ENCODE measurements around the gene PCGF6.
"Not testable (repeated sequence)": the region's sequence is repeated elsewhere in the genome, so short reads cannot be mapped to it uniquely, and the experiment has no call there.

Gene PCGF6

GRCh38 chr10:103262229-103262628, 88.7 kb downstream of the PCGF6 start:
- no peak overlapping the region for H3K18ac ChIP-seq (ENCODE audit: low read depth in 1 of 2, low read length in 2 of 2)
- H3K4me3 ChIP-seq (ENCODE audit: insufficient read depth in 1 of 2, low read depth in 1 of 2, low read length in 2 of 2) = no peak overlapping the region
- H3K14ac ChIP-seq (ENCODE audit: low read length in 2 of 2) = no peak overlapping the region
- WGBS = 72% methylated on average over 1 of the region's 3 CpGs
- H2BK5ac ChIP-seq (ENCODE audit: low read depth, low read length, poor library complexity, severe bottlenecking) = no peak overlapping the region
- H3K36me3 ChIP-seq (ENCODE audit: control insufficient read depth in 1 of 2, insufficient read depth in 2 of 2, low read depth in 1 of 2, low read length in 2 of 2) = no peaks in the 10 kb centered on the region
- no peak overlapping the region for H2BK15ac ChIP-seq (ENCODE audit: low read depth, poor library complexity, severe bottlenecking)
- peaks cover 17 to 51% of the 10 kb centered on the region in 2 experiments for H3K27me3 ChIP-seq (ENCODE audit: control insufficient read depth in 1 of 2, insufficient read depth in 1 of 2, low read length in 2 of 2)
- peaks cover 10% of the 10 kb centered on the region for H3K9me3 ChIP-seq (ENCODE audit: control insufficient read depth, low read length)
- no peak overlapping the region for H3K9ac ChIP-seq (ENCODE audit: low read length)
- H2AK5ac ChIP-seq (ENCODE audit: low read length, severe bottlenecking) = no peak overlapping the region
- H3K79me1 ChIP-seq (replicated peaks; ENCODE audit: low read length, poor library complexity, severe bottlenecking) = no peaks in the 10 kb centered on the region
- no peak overlapping the region for H3K23ac ChIP-seq (ENCODE audit: low read length in 2 of 2)
- H3K4me2 ChIP-seq (ENCODE audit: low read length, poor library complexity, severe bottlenecking) = no peak overlapping the region
- no peak overlapping the region for H2BK12ac ChIP-seq (ENCODE audit: low read length in 2 of 2)
- DNase-seq = no peak
- H2BK120ac ChIP-seq (ENCODE audit: low read depth, low read length) = no peak overlapping the region
- H2AFZ ChIP-seq (ENCODE audit: low read depth, low read length) = no peak overlapping the region
- no peak overlapping the region for H3K4ac ChIP-seq (ENCODE audit: low read depth in 1 of 2, low read length in 2 of 2)
- H3K27ac ChIP-seq (ENCODE audit: low read length, poor library complexity, severe bottlenecking) = no peak overlapping the region
- H3K4me1 ChIP-seq (ENCODE audit: control insufficient read depth, insufficient read depth, low read depth, low read length) = no peaks in the 10 kb centered on the region
- H4K91ac ChIP-seq (ENCODE audit: low read length) = no peak overlapping the region
- no peak overlapping the region for H4K8ac ChIP-seq (ENCODE audit: low read length)

GRCh38 chr10:103259989-103260388, 91.0 kb downstream of the PCGF6 start:
- Histone ChIP-seq H4K8ac (ENCODE audit: low read length) (no peak overlapping the region), H2BK12ac (ENCODE audit: low read length in 2 of 2) (no peak overlapping the region), H3K4me3 (ENCODE audit: insufficient read depth in 1 of 2, low read depth in 1 of 2, low read length in 2 of 2) (no peak overlapping the region), H3K4me2 (ENCODE audit: low read length, poor library complexity, severe bottlenecking) (no peak overlapping the region), H3K27ac (ENCODE audit: low read length, poor library complexity, severe bottlenecking) (no peak overlapping the region), H3K79me1 (replicated peaks; ENCODE audit: low read length, poor library complexity, severe bottlenecking) (no peaks in the 10 kb centered on the region), H3K4me1 (ENCODE audit: control insufficient read depth, insufficient read depth, low read depth, low read length) (no peaks in the 10 kb centered on the region), H4K91ac (ENCODE audit: low read length) (no peak overlapping the region), H3K27me3 (ENCODE audit: control insufficient read depth in 1 of 2, insufficient read depth in 1 of 2, low read length in 2 of 2) (peaks cover 8 to 33% of the 10 kb centered on the region in 2 experiments), H3K18ac (ENCODE audit: low read depth in 1 of 2, low read length in 2 of 2) (no peak overlapping the region), H3K9ac (ENCODE audit: low read length) (no peak overlapping the region), H3K9me3 (ENCODE audit: control insufficient read depth, low read length) (peaks cover 10% of the 10 kb centered on the region), H3K4ac (ENCODE audit: low read depth in 1 of 2, low read length in 2 of 2) (no peak overlapping the region), H3K14ac (ENCODE audit: low read length in 2 of 2) (no peak overlapping the region), H2AK5ac (ENCODE audit: low read length, severe bottlenecking) (no peak overlapping the region), H2AFZ (ENCODE audit: low read depth, low read length) (no peak overlapping the region), H2BK5ac (ENCODE audit: low read depth, low read length, poor library complexity, severe bottlenecking) (no peak overlapping the region), H3K23ac (ENCODE audit: low read length in 2 of 2) (no peak overlapping the region), H2BK120ac (ENCODE audit: low read depth, low read length) (no peak overlapping the region), H2BK15ac (ENCODE audit: low read depth, poor library complexity, severe bottlenecking) (no peak overlapping the region), H3K36me3 (ENCODE audit: control insufficient read depth in 1 of 2, insufficient read depth in 2 of 2, low read depth in 1 of 2, low read length in 2 of 2) (no peaks in the 10 kb centered on the region)
- 91% methylated on average over 5 of the region's 5 CpGs for WGBS
- no peak for DNase-seq

GRCh38 chr10:103258928-103259327, 92.0 kb downstream of the PCGF6 start:
- H2AK5ac ChIP-seq (ENCODE audit: low read length, severe bottlenecking); H3K14ac ChIP-seq (ENCODE audit: low read length in 2 of 2); H3K18ac ChIP-seq (ENCODE audit: low read depth in 1 of 2, low read length in 2 of 2); H2BK15ac ChIP-seq (ENCODE audit: low read depth, poor library complexity, severe bottlenecking); H3K4me2 ChIP-seq (ENCODE audit: low read length, poor library complexity, severe bottlenecking); H3K23ac ChIP-seq (ENCODE audit: low read length in 2 of 2); H2BK12ac ChIP-seq (ENCODE audit: low read length in 2 of 2); H3K27ac ChIP-seq (ENCODE audit: low read length, poor library complexity, severe bottlenecking); H3K4me3 ChIP-seq (ENCODE audit: insufficient read depth in 1 of 2, low read depth in 1 of 2, low read length in 2 of 2); H2AFZ ChIP-seq (ENCODE audit: low read depth, low read length); H3K4me1 ChIP-seq (ENCODE audit: control insufficient read depth, insufficient read depth, low read depth, low read length); H3K9ac ChIP-seq (ENCODE audit: low read length); H3K36me3 ChIP-seq (ENCODE audit: control insufficient read depth in 1 of 2, insufficient read depth in 2 of 2, low read depth in 1 of 2, low read length in 2 of 2); H3K4ac ChIP-seq (ENCODE audit: low read depth in 1 of 2, low read length in 2 of 2); DNase-seq; H2BK5ac ChIP-seq (ENCODE audit: low read depth, low read length, poor library complexity, severe bottlenecking); H4K91ac ChIP-seq (ENCODE audit: low read length); H4K8ac ChIP-seq (ENCODE audit: low read length); H2BK120ac ChIP-seq (ENCODE audit: low read depth, low read length); H3K79me1 ChIP-seq (replicated peaks; ENCODE audit: low read length, poor library complexity, severe bottlenecking): not testable (repeated sequence)
- Histone ChIP-seq H3K9me3 (ENCODE audit: control insufficient read depth, low read length) (peaks cover 10% of the 10 kb centered on the region), H3K27me3 (ENCODE audit: control insufficient read depth in 1 of 2, insufficient read depth in 1 of 2, low read length in 2 of 2) (peaks cover 6 to 25% of the 10 kb centered on the region in 2 experiments)
- 83% methylated on average over 4 of the region's 4 CpGs for WGBS

DNA sequence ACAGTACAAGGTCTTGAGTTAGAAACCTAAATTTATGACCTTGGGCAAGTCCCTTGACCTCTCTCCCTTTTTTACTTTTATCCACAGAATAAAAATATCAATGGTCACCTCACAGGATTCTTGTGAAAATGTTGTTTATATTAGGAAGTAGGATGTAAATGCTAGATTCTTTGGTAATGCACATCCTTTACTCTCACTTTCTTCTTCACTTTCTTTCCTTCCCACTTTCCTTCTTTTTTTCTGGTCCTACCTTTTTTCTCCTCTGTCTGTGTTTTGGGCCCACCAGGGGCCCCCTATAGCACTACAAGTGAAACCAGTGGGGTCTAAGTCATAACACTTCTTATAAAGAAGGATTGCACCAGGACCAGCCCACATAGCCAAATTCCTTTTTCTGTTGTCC, 93.1 kb downstream of the PCGF6 start:
- no peak overlapping the region for H3K14ac ChIP-seq (ENCODE audit: low read length in 2 of 2)
- H2BK15ac ChIP-seq (ENCODE audit: low read depth, poor library complexity, severe bottlenecking) = no peak overlapping the region
- no peak overlapping the region for H3K23ac ChIP-seq (ENCODE audit: low read length in 2 of 2)
- no peak overlapping the region for H2BK120ac ChIP-seq (ENCODE audit: low read depth, low read length)
- peaks cover 0 to 14% of the 10 kb centered on the region in 2 experiments for H3K27me3 ChIP-seq (ENCODE audit: control insufficient read depth in 1 of 2, insufficient read depth in 1 of 2, low read length in 2 of 2)
- H4K8ac ChIP-seq (ENCODE audit: low read length) = no peak overlapping the region
- no peak overlapping the region for H2AFZ ChIP-seq (ENCODE audit: low read depth, low read length)
- H2AK5ac ChIP-seq (ENCODE audit: low read length, severe bottlenecking) = no peak overlapping the region
- H3K4ac ChIP-seq (ENCODE audit: low read depth in 1 of 2, low read length in 2 of 2) = no peak overlapping the region
- no peak overlapping the region for H4K91ac ChIP-seq (ENCODE audit: low read length)
- H3K27ac ChIP-seq (ENCODE audit: low read length, poor library complexity, severe bottlenecking) = no peak overlapping the region
- H2BK12ac ChIP-seq (ENCODE audit: low read length in 2 of 2) = no peak overlapping the region
- H3K4me3 ChIP-seq (ENCODE audit: insufficient read depth in 1 of 2, low read depth in 1 of 2, low read length in 2 of 2) = no peak overlapping the region
- no peaks in the 10 kb centered on the region for H3K36me3 ChIP-seq (ENCODE audit: control insufficient read depth in 1 of 2, insufficient read depth in 2 of 2, low read depth in 1 of 2, low read length in 2 of 2)
- no peaks in the 10 kb centered on the region for H3K4me1 ChIP-seq (ENCODE audit: control insufficient read depth, insufficient read depth, low read depth, low read length)
- no peak overlapping the region for H3K9ac ChIP-seq (ENCODE audit: low read length)
- H2BK5ac ChIP-seq (ENCODE audit: low read depth, low read length, poor library complexity, severe bottlenecking) = no peak overlapping the region
- no peaks in the 10 kb centered on the region for H3K79me1 ChIP-seq (replicated peaks; ENCODE audit: low read length, poor library complexity, severe bottlenecking)
- no peak for DNase-seq
- peaks cover 10% of the 10 kb centered on the region for H3K9me3 ChIP-seq (ENCODE audit: control insufficient read depth, low read length)
- H3K18ac ChIP-seq (ENCODE audit: low read depth in 1 of 2, low read length in 2 of 2) = no peak overlapping the region
- no peak overlapping the region for H3K4me2 ChIP-seq (ENCODE audit: low read length, poor library complexity, severe bottlenecking)

All from mesenchymal stem cell (in vitro differentiated cells and primary cell).